Activated gamma-delta T cell treated with Interleukin-2 at 50 U/mL for 16 hours (primary cell): ENCODE data around the gene CYP11A1.

Source experiments
- DNase-seq: peaks from one replicate; pipeline ENCODE4 v3.0.0-alpha.2; 2020

Gene CYP11A1

GRCh38 chr15:74319596-74320351 is 47.7 kb downstream of the CYP11A1 start:
- no peak for DNase-seq

- no peak for DNase-seq
Measured at GRCh38 chr15:74319138-74319460, 48.3 kb downstream of the CYP11A1 start.

DNA sequence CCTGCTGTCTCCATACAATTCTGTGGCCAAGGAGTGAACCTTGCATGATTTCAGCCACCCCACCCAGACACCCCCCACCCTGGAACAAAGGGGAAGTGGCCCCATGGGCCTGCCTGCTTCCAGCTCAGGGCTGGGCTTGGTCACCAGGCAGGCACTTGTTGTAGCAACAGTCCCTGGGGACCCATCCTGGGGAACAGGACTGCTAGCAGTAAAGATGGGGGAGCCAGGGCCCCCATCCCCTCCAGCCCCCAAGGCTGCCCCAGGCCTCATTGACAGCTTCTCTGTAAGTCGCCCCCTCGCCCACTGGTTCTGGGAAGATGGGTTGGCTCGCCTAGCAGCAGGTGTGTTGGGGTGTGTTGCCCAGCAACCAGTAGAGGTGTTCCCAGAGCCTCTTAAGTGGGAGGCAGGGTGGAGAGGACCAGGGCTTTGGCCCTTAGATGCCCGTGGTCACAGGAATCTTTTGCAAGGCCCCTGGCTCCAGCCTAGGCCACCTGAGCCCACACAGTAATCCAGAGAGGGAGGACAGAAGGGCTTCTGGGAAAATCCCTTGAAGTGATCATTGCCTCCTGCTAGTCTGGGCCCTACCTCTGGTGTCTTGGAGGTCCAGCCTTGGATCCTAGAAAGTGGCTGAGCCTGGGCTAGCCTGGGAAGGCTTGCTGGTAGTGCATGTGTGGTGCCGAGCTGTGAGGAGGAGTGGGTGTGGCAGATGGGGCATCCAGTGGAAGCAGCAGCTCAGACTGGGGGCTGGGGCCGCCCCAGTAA is 48.9 kb downstream of the CYP11A1 start:
- no peak for DNase-seq

DNA sequence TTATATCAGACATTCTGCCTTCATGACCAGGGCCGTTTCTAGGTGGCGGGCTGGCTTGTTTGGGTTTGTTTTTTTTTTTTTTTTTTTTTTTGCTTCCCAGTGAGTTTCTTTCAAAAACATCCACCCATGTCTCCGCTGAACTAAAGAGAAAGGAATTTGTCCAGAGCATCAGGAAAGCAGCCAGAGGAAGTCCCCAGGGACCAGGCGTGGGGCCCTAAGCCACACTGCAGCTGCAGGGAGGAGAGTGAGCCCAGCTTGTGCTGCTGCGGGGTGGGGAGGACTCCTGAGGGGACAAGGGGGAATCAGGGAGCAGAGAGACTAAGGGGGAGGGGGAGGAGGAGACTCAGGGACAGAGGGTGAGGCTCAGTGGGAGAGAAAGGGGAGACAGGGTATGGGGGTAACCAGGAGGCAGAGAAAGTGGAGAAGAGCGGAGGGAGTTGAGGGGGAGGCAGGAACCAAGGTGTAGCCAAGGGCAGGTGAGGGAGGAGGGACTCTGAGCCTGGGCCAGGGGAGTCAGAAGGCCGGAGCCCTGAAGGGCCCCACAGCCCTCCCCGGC is 49.5 kb downstream of the CYP11A1 start:
- no peak for DNase-seq

DNA sequence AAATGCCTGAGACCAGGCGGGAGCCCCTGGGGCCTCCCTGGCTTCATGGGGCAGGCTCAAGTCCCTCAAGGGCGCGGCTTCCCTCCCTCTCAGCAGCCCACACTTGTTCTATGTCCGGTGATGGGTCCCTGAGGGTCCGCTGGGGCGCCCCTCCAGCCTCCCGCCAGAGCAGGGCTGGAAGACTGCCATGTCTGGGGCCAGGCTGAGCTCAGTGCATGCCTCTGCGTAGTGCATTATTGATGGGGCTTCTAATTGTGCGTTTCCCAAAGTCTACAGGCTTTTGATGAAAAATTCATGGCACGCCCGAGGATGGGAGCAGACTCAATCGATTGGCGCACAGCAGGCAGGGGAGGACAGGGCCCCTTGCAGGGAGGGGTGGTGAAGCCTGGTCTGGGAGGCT is 51.3 kb downstream of the CYP11A1 start:
- DNase-seq: no peak

GRCh38 chr15:74315626-74316025 is 51.8 kb downstream of the CYP11A1 start:
- peak; percentile 26 for DNase-seq

- DNase-seq: peak; percentile 46
Measured at GRCh38 chr15:74314795-74315438, 52.5 kb downstream of the CYP11A1 start.

DNA sequence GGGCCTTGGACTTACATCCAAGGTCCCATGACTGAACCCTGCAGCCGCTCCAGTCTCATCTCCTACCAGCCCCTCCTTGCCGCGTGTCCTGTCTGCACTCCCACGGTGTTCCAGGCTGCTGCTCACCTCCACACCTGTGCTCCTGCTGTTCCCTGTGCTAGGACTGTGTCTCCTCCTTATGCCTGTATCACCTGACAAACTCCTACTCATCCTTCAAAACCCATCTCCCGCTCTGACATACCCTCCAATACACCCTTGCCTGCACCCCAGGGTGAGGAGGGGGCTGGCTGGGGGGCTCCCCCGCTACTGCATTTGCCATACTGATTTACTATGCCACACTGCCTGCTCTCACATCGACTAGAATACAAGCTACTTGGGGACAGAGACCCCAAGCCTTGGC is 53.6 kb downstream of the CYP11A1 start:
- DNase-seq: no peak

DNA sequence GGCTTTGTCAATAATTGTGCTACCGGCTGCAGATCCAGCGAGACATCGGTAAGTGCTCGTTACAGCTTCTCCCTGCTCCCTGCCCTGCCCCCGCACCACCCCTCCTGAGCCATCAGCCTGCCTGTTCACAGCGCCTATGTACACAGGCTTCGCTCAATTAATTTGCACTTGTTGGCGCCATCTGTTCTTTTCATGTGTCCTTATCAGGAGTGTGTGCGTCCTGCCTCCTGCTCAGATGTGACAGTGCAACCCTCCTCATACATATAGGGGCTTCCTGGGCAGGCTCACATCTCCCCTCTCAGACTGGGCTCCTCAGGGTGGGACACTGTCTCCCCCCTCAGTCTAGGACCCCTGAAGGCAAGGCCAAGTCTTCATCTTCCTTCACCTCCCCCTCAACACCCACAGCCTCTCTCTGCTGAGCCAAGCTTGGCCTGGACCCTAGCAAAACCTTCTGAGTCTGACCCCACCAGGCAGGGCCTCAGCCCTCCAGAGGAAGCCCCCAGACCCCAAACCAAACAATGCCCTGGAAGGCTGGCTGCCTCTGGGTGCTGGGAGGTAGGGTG is 54.9 kb downstream of the CYP11A1 start:
- DNase-seq: no peak

DNA sequence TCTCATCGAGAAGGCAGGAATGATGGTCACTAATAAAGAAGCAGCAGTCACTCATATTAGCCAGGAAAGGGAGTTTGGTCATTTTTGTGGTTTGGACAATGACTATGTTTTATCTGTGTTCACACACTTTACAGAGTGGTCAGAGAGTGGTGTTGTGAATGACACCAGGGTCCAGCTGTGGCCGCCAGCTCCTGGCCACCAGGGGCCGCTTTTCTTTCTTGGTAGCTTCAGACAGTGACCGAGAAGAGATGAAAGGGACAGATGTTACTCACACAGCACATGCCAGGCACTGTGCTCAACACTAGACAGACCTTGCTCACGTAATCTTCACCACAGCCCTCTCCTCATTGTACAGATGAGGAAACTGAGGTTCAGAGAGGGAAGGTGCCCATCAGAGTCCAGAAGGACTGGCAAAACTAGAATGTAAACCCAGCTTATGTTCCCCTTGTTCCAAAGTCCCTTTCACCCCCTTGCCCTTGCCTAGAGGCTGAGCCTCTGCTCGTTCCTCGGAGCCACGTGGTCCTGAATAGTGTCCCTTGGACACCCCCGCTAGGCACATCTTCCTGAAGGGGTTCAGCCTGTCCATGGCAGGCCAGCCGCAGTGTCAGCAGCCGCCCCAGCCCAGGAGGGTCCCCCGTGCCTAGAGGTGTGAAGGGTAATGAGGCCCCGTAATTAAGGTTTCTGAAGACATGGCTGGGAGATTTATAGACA is 55.6 kb downstream of the CYP11A1 start:
- no peak for DNase-seq

DNA sequence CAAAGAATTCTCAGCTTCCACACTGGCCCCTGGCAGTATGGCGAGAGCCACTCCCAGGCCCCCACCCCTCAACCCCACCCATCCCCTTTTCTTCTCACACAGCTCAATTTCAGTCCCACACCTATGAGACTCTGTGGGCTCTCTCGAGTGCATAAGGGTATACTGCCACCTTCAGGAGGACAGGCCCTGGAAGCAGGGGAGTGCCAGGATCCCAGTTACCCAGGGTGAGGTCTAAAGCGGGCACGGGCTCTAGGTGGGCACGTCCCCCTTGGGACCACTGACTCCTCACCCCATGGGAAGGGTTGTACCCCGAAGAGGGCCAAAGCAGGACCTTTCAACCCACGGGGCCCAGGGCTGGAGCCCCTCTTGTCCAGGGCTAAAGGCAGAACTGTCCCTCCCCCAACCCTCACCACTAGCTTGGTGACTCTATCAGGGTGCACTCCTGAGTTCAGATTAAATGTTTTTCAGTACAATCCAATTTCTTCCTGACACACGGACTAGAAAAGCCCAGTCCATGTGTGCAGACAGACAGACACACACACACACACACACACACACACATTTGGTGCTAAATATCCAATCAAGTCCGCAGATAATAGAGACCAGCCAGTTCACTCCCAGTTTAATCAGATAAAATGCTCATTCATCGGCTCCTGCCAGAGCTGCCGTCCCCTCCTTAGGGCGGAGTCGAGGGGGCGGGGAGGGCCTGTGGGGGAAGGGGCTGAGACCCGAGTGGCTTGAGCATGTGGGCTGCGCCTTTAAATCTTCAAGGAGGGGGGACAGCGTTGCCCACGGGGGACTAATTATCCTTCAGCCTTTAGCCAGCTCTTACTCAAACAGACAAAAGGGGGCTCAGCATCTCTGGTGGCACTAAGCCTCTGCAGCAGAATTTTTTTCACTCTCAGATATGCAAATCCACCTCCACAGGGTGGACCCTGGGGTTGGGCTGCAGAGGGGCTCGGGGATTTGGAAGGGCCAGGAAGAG is 59.3 kb downstream of the CYP11A1 start:
- no peak for DNase-seq

- no peak for DNase-seq
Measured at GRCh38 chr15:74306781-74307217, 60.6 kb downstream of the CYP11A1 start.

DNA sequence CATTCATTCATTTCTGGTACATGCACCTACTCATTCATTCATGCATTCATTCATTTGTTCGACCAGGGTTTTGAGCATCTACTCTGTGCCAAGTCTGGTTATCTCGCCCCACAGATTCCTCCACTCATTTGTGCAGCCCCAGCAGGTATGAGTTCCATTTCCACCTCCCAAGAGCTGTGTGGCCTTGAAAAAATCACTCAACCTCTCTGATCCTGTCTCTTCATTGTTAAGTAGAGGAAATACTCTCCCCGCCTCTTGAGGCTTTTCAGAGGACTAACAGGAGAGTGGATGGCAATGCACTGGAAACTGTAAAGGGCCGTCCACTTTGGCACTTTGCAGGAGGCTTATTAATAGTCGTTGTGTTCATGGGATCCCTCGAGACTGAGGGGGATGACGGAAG is 61.8 kb downstream of the CYP11A1 start:
- DNase-seq: no peak

- no peak for DNase-seq
Measured at GRCh38 chr15:74304431-74304830, 63.0 kb downstream of the CYP11A1 start.

DNA sequence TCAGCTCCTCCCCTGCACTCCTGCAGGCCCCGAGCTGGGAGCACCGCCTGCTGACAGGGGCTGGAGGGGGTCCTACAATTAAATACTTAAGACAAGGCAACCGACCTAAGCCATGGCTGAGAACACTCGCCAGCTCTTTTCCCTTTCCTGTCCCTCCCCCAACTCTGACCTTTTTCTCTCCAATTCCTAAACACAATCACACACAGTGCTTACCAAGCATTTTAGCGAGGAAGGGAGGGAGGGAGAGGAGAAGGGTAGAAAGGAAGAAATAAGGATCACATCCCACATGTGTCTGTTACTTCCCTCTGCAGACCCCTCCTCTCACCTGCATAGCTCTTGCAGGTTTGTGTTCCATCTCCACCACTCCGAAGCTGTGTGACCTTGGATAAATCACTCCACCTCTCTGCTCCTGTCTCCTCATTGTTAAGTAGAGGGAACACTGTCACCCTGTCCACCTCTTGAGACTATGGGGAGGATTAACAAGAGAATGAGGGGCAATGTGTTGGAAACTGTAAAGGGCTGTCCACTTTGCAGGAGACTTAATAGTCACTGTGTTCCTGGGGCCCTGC is 63.6 kb downstream of the CYP11A1 start:
- DNase-seq: no peak

DNA sequence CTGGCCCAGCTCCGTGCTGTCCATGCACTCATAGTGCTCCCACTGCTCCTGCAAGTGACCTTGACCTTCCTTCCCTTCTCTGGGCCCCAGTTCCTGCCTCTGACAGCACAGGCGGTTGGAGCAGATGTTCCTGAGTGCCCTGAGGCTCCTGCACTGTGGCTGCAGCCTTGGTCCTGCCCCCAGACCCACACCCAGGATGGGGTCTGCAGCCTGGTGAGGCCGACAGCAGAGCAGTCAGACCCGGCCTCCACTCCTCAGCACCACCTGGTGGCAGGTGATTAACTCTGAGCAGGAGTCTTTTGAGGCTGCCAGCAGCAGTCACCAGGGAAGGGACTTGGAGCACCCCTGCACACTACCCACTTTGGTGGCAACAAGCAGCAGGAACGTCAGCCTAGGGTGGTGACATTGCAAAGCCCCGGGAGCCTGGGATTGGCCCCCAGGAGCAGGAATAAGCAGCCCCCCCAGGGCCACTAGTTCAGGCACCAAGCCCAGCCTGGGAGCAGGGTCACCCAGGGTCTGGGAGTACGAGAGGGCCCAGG is 64.6 kb downstream of the CYP11A1 start:
- DNase-seq: no peak

DNA sequence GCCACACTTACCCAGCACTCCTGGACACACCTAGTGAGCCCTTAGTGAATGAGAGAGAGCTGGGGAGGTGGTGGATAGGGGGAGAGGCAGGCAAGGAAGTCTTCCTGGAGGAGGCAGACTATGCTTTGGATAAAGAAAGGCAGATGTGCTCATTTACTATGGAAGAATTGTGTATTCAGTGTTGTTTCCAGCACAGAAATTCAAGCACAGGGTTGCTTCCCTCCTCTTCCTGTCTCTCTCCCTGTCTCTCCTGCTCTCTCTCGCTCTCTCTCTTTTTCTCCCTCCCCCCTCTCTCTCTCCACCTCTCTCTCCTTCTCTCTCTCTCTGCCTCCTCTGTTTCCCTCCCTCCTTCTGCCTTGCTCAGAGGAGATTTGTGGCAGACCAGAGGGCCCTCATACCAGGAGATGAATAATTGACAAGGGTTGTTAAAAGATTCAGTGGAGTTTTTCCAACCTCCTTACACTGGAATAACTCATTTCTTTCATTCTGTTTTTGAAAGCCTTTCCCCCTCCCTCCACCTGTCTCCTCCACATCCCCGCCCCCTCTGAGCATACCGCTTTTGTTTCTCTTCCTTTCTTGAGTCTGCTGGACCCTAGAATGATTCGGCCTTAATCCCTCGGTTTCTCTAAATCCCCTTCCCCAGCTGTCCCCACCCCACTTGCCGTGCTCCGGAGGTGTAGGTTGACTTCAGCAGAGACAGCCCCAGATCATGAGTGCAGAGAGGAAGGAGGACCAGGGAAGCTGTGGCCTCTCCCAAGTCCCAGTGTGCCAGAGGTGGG is 65.7 kb downstream of the CYP11A1 start:
- DNase-seq: no peak

- DNase-seq: no peak
Measured at GRCh38 chr15:74300057-74300795, 67.2 kb downstream of the CYP11A1 start.

DNA sequence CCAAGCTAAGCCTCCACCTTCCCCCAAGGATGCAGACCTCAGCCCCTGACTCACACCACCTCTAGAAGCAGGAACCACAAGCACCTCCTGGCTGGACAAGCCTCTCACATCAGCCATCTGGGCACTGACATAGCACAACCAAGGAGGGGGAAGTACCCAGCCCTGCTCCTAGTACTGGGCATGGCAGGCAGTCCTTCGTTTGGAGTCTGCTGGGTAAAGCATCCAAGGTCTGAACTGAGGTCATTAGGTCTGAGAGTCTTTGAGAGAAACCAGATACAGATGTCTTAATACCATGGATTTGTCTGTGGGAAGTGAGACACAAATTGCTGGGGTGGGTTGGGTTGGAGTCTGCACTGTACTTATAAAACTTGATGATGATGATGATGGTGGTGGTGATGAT is 69.6 kb downstream of the CYP11A1 start:
- no peak for DNase-seq
